Ureter (tissue), 1 donor: ENCODE results near the gene UNC13B. TPM values are rescaled to one million over a fixed set of nuclear protein-coding genes. Genes with fewer than 3 reads are reported as not detected.

Experiments
- DNase-seq: peaks from one replicate; pipeline ENCODE4 v3.0.0-alpha.2; 2020; ENCODE audit warnings: low spot score
- total RNA-seq: library from RNA; stranded (reverse); gene quantifications from one replicate; pipeline ENCODE4 v1.2.4, GENCODE V29; 2023
- donor health status: DM: yes; HTN: yes; CAD: no.

The UNC13B gene
- total RNA-seq, 1 donor from 2014 or later, result 49.5 TPM

DNA sequence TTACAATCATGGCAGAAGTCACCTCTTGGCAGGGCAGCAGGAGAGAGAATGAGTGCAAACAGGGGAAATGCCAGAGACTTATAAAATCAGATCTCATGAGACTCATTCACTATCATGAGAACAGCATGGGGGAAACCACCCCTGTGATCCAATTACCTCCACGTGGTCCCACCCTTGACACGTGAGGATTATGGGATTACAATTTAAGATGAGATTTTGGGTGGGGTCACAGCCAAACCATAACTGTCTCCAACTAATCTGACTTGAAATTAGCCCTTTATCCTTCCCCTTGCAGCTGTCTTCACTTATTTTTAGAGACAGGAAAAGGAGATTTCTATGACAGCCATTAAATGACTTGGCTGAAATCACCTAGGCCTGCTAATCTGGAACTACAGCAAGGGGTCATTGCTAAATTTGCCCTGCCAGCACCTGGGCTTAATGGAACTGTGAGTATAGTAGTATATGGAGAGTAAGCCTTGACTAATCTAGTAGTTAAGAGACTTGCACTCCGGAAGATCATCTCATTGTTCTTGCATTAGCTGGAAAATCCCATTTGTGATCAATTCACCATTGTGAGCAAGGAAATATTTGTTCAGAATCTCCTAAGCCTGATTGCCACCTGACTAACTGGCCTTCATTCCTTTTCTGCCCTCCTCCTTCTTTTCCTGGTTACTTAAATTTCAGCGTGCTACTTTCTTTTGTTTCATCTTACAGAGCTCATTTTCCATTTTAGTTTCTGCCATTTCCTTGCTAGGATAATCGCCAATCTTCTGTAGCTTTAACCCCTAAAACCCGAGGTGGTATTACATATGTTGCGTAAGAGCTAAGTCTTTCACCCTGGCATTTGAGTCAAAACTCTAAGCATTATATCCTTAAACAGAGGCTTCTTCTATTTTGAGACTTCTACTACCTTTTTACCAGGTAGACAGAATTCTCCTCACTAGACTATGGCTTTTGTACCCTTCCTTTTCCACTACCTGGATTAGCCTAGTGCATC lies 262.8 kb downstream of the UNC13B start:
- no peak for DNase-seq

- DNase-seq, result no peak
These were observed 264.8 kb downstream of the UNC13B start for GRCh38 chr9:35426627-35427026.

DNA sequence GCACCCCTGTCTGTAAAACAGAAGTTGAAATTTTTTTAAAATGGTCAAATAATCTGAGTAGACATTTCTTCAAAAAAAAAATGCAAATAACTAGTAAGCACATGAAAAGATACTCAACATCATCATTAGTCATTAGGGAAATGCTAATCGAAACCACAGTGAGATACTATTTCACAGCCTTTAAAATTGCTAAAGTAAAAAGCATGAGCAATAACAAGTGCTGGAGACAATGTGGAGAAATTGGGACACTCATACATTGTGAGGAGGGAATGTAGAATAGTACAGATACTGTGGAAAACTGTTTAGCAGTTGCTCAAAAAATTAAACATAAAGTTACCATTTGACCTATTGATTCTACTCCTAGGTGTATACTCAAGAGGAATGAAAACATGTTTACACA lies 269.7 kb downstream of the UNC13B start:
- no peak for DNase-seq

GRCh38 chr9:35432076-35432475 lies 270.3 kb downstream of the UNC13B start:
- no peak for DNase-seq

DNA sequence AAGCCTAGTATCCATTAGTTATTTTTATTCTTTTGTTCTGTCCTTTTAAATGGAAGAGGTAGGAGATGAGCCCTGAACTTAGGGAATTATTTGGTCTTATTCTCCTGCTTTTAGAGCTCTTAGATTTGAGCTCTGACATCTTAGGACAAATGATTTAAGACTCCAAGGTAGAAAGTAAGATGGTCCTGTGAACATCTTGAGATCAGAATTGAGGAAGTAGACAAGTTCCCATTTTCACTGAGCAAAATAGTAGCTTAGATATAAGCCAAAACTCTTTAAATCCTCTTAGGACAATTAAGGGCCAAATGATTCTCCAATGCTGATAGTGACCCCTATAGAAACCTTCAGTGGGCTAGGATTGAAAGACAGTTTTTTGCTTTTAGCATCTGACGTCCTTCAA lies 275.1 kb downstream of the UNC13B start:
- DNase-seq, result no peak

GRCh38 chr9:35446012-35446411 lies 284.2 kb downstream of the UNC13B start:
- DNase-seq, result no peak

DNA sequence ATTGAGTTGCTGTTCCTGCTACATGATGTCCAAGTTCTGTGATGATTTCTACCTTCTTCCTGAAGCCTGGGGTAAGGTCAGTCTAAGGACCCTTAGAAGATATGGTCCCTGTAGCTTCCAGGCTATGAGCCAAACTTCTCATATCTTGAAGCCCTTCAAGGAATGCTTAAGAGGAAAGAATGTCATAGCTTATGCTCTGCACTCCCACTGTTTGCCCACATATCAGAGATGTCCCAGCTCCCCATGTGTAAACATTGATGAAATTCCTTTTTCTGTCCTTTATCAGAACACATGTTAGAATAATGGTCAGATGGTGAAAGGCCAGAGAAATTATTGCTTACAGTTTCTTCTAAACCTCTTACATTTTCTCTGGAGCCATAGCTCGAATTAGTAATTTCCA lies 286.7 kb downstream of the UNC13B start:
- no peak for DNase-seq

GRCh38 chr9:35452481-35452880 lies 290.7 kb downstream of the UNC13B start:
- DNase-seq, result no peak

- DNase-seq, result no peak
These were observed 292.0 kb downstream of the UNC13B start for GRCh38 chr9:35453786-35454185.

Other genes starting within 250 kb of the UNC13B start
- 1.7 TPM for gene PHF24, start 203.7 kb upstream of the UNC13B start, total RNA-seq
- 24.2 TPM for gene DNAJB5, start 172.3 kb upstream of the UNC13B start, total RNA-seq
- gene VCP, start 89.4 kb upstream of the UNC13B start, total RNA-seq, result 217 TPM
- gene FANCG, start 82.1 kb upstream of the UNC13B start, total RNA-seq, result 19.3 TPM
- gene PIGO, start 65.4 kb upstream of the UNC13B start, total RNA-seq, result 35.2 TPM
- 100 TPM for gene STOML2, start 58.9 kb upstream of the UNC13B start, total RNA-seq
- gene ATOSB, start 46.1 kb upstream of the UNC13B start, total RNA-seq, result 11.5 TPM